PC-9 (cell line): ENCODE measurements around the gene GPX4. TPM values are rescaled to one million over a fixed set of nuclear protein-coding genes. Genes with fewer than 3 reads are reported as not detected.

Experiments
- BruUV-seq: library from RNA; stranded (reverse); fragments of 400-500 nt; replicated peaks from 2 replicates; lab custom pipeline; 2021; lab: Mats Ljungman, UMichigan
- CTCF ChIA-PET: fragments of 300-600 bp; sonication (Branson Sonifier 250); formaldehyde crosslinking; loops from one replicate; lab custom pipeline; 2022; ENCODE audit warnings: antibody characterized with exemption; lab: Charles Lee
- POLR2A ChIA-PET: fragments of 300-600 bp; sonication (Branson Sonifier 250); formaldehyde crosslinking; loops from one replicate; lab custom pipeline; 2022; ENCODE audit warnings: antibody characterized with exemption; ENCODE audit not compliant: unreplicated experiment; lab: Charles Lee
- DNase-seq, 2 experiments: peaks; one replicate each; pipeline versions ENCODE4 v3.0.0 to v3.0.0-alpha.2; 2015 to 2022; ENCODE audit warnings: mixed read lengths in 1 of 2
- H2AFZ ChIP-seq: fragments of 200-600 bp; sonication (generic); 2 replicates; pipeline ENCODE4 v1.8.1; 2017; ENCODE audit warnings: antibody characterized with exemption
- H3F3A ChIP-seq: fragments of 200-600 bp; sonication (generic); 2 replicates; pipeline ENCODE4 v1.8.1; 2017; ENCODE audit warnings: antibody characterized with exemption, mild to moderate bottlenecking, low read depth; ENCODE audit not compliant: insufficient read depth
- H3K27ac ChIP-seq: fragments of 200-600 bp; sonication (generic); 2 replicates; pipeline ENCODE4 v1.6.1; 2016; ENCODE audit warnings: mixed run types
- H3K27me3 ChIP-seq: fragments of 200-600 bp; sonication (generic); 2 replicates; pipeline ENCODE4 v1.6.1; 2016; ENCODE audit warnings: low read depth, mixed run types; ENCODE audit not compliant: insufficient read depth
- H3K36me3 ChIP-seq: fragments of 200-600 bp; sonication (generic); 2 replicates; pipeline ENCODE4 v1.6.1; 2016; ENCODE audit warnings: low read depth, mixed run types
- H3K4me1 ChIP-seq: fragments of 200-600 bp; sonication (generic); replicated peaks from 2 replicates; pipeline ENCODE4 v1.6.1; 2016; ENCODE audit warnings: mixed run types; ENCODE audit not compliant: insufficient read depth
- H3K4me2 ChIP-seq: fragments of 200-600 bp; sonication (generic); 2 replicates; pipeline ENCODE4 v1.6.1; 2017; ENCODE audit warnings: mixed run types
- H3K4me3 ChIP-seq: fragments of 200-600 bp; sonication (generic); 2 replicates; pipeline ENCODE4 v1.6.1; 2016; ENCODE audit warnings: mixed run types
- H3K79me2 ChIP-seq: fragments of 200-600 bp; sonication (generic); 2 replicates; pipeline ENCODE4 v1.6.1; 2017; ENCODE audit warnings: low read depth, mixed run types
- H3K9me2 ChIP-seq: fragments of 200-600 bp; sonication (generic); 2 replicates; pipeline ENCODE4 v1.8.1; 2017; ENCODE audit warnings: mild to moderate bottlenecking; ENCODE audit not compliant: insufficient read depth
- H3K9me3 ChIP-seq: fragments of 200-600 bp; sonication (generic); 2 replicates; pipeline ENCODE4 v1.8.1; 2016; ENCODE audit warnings: low read depth; ENCODE audit not compliant: insufficient read depth
- H4K20me1 ChIP-seq: fragments of 200-600 bp; sonication (generic); 2 replicates; pipeline ENCODE4 v1.8.1; 2017; ENCODE audit not compliant: insufficient read depth
- CTCF ChIP-seq: fragments of 200-600 bp; sonication (generic); conservative IDR thresholded peaks from 2 replicates; pipeline ENCODE4 v1.6.1; 2017; ENCODE audit warnings: mixed run types, antibody characterized with exemption, mild to moderate bottlenecking, moderate library complexity
- EZH2 ChIP-seq: fragments of 200-600 bp; sonication (generic); IDR thresholded peaks from 2 replicates; pipeline ENCODE4 v1.8.0; 2017; ENCODE audit warnings: antibody characterized with exemption, low read depth
- intact Hi-C: fragments of 100-400 bp; cut with micrococcal nuclease; formaldehyde crosslinking; loops from one replicate; pipeline ENCODE4 v1.10.0; 2022; ENCODE audit not compliant: unreplicated experiment
- total RNA-seq: library from RNA; stranded (reverse); gene quantifications from 2 replicates; pipeline ENCODE4 v1.2.3, GENCODE V29; 2021

The GPX4 gene
- total RNA-seq, 1 experiment from 2014 or later = 465 TPM

- Histone ChIP-seq H3K27ac (no peak overlapping the region), H3K79me2 (no peaks in the 10 kb centered on the region), H3K4me2 (no peak overlapping the region), H3K4me1 (no peaks in the 10 kb centered on the region), H3K9me3 (no peaks in the 10 kb centered on the region), H3K27me3 (no peaks in the 10 kb centered on the region), H3K9me2 (no peaks in the 10 kb centered on the region), H2AFZ (no peak overlapping the region), H4K20me1 (no peaks in the 10 kb centered on the region), H3F3A (peaks cover 7% of the 10 kb centered on the region; the same call in 1 of the 2 replicates), H3K4me3 (no peak overlapping the region), H3K36me3 (0 out of 2 replicates have a peak, but pooled peaks cover under 1% of the 10 kb centered on the region)
- TF ChIP-seq CTCF = no peak
- intact Hi-C loops = no loop called here
- CTCF ChIA-PET = interaction anchor here (0.6 kb wide), 1 partner anchor 206 kb away, joined by 3 read pairs; no protein-coding TSS in a partner anchor
- POLR2A ChIA-PET = no interaction called here
- no TSS peak for BruUV-seq
- DNase-seq = no peak
Measured at GRCh38 chr19:1084024-1084868, 19.5 kb upstream of the GPX4 start.

- ChIA-PET CTCF (no interaction called here), POLR2A (no interaction called here)
- BruUV-seq = no TSS peak
Measured at GRCh38 chr19:1085053-1085658, 18.6 kb upstream of the GPX4 start.

More at GRCh38 chr19:1085053-1085658, 18.6 kb upstream of the GPX4 start:
- 0 out of 2 replicates have a peak, but pooled peaks cover 3% of the 10 kb centered on the region for H3K36me3 ChIP-seq
- intact Hi-C loops = no loop called here
- no peak overlapping the region for H3K4me2 ChIP-seq
- no peaks in the 10 kb centered on the region for H3K79me2 ChIP-seq
- H2AFZ ChIP-seq = no peak overlapping the region
- no peak overlapping the region for H3K27ac ChIP-seq
- no peak for DNase-seq
- no peaks in the 10 kb centered on the region for H3K27me3 ChIP-seq
- H3K9me3 ChIP-seq = no peaks in the 10 kb centered on the region
- H3K9me2 ChIP-seq = no peaks in the 10 kb centered on the region
- peaks cover 7% of the 10 kb centered on the region; the same call in 1 of the 2 replicates for H3F3A ChIP-seq
- H3K4me1 ChIP-seq = no peaks in the 10 kb centered on the region
- H3K4me3 ChIP-seq = no peak overlapping the region
- TF ChIP-seq CTCF (no peak), EZH2 (no peak)
- H4K20me1 ChIP-seq = no peaks in the 10 kb centered on the region
